Measurements from ENCODE around the gene SARM1.
"Not testable (repeated sequence)": the region's sequence is repeated elsewhere in the genome, so short reads cannot be mapped to it uniquely, and the experiment has no call there.

SARM1 gene

DNA sequence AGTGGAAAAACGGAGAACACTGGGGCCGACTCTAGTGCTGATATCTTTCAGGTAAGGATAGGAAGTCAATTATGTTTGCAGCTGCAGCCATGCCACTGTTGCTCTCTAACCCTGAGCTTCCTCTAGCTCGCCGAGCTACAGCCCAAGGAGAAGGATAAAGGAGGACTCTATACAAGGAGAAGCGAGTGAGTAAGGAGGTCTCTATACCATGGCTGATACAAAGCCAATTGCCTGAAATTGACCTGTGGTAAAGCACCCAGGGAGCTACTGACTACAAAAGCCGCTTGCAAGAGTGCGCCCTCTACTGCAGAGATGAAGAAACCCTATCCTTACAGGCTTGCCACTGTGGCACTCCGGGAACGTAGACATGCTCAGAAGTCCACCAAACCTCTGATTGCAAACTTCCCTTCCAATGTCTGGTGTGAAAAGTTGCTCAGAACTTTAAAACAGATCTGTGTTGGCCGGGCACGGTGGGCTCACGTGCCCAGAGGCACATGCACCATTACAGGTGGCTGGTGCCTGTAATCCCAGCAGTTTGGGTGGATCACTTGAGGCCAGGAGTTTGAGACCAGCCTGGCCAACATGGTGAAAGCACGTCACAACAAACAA, 45.3 kb downstream of the SARM1 start:
- FAIRE-seq, result no peak
- peak; percentile 54 for DNase-seq (ENCODE audit: low spot score)

DNA sequence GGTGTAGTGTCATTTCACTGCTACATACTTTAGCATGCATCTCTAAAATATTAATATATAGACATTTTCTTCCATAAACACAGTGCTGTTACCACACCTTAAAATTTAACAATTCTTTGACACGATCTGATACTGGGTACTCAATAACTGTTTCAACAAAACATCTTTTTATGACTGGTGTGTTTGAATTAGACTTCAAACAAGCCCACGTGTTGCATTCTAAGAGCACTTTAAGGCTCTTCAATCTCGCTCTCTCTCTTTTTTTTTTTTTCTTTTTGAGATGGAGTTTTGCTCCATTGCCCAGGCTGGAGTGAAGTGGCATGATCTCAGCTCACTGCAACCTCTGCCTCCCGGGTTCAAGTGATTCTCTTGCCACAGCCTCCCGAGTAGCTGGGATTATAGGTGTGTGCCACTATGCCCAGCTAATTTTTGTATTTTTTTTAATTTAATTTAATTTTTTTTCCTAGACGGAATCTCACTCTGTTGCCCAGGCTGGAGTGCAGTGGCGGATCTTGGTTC, 50.4 kb downstream of the SARM1 start:
- DNase-seq (ENCODE audit: low spot score) (no peak), FAIRE-seq (no peak)

DNA sequence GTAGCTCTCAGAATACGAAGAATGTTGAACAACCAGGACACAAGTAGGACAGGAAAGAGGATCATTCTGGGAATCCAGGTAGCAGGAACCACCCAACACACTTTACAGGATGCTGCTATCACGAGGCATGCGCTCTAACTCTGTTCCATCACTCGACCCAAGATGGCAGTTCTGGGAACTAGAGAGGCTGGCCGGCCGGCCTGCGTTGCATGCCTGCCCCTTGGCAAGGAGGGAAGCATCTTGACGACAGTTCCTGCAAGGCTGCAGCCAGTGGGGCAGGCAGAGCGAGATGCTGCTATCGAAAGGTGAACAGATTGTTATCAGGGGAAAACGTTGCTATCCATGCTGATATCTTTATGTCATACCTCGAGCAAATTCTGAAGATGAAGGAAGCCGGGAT, 53.7 kb downstream of the SARM1 start:
- DNase-seq (ENCODE audit: low spot score), result no peak
- FAIRE-seq, result no peak

DNA sequence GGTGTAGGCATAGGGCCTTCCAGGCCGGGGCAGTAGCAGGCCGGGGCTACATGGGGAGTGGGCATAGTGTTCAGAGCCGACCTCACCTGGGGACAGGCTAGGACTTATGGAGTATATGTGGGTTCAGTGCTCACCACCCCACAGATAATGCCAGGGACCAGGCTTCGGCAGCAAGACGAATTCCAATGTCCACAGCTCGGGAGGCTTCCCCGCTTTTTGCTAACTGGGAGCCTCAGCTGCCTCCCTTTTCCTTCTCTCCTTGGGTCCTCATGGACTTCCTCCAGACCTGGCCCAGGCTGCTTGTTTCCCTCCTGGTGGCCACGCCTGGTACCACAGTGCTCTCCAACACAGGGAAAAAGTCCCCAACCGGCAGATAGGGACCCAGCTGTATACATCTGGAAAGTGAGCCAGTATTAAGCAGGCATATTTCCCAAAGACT, 54.6 kb downstream of the SARM1 start:
- FAIRE-seq (no peak), DNase-seq (ENCODE audit: low spot score) (no peak)

DNA sequence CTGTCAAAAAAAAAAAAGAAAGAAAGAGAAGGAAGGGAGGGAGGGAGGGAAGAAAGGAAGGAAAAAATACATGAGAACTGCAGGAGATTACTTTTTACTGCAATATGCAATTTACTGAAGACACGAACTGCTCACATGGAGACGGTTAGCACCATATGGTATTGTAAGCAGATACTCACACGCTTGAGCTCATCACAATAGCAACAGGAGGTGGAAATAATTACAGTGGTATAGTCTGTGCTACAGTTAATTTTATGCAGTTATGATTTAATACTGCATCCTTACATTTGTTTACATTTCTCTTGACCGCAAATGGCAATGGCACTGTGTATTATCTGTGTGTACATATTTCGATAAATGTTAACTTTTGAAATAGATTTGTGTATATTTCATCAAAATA, 55.9 kb downstream of the SARM1 start:
- DNase-seq (ENCODE audit: low spot score), result no peak
- no peak for FAIRE-seq

DNA sequence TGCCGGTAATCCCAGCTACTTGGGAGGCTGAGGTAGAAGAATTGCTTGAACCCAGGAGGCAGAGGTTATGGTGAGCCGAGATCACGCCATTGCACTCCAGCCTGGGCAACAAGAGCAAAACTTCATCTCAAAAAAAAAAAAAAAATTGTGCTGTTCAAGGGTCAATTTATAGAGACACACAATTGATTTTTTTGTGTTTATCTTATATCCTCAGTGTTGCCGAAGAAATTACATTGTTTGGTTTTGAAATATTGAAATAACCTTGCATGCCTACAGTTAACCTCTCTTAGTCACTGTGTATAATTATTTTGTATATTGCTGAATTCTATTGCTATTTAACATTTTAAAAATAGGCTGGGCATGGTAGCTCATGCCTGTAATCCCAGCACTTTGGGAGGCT, 56.5 kb downstream of the SARM1 start:
- FAIRE-seq; DNase-seq (ENCODE audit: low spot score): not testable (repeated sequence)

DNA sequence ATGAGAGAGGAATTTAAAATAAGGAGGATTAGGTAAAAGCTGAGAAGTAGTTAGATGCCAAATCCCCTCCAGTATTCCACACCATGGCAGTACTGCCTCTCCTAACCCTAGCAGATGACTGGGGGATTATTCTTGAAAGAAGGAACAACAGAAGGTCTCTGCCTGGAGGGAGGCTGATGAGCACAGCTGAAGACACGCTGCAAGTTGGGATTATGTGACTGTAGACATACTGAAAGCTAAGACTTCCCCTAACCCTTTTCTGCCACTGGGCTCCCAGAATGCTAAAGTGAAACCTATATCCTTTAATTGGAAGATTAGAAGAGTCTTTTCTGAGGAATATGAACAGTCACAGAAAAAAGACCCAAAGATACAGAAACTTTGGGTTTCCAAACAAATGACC, 62.2 kb downstream of the SARM1 start:
- DNase-seq (ENCODE audit: low spot score) (no peak), FAIRE-seq (no peak)

DNA sequence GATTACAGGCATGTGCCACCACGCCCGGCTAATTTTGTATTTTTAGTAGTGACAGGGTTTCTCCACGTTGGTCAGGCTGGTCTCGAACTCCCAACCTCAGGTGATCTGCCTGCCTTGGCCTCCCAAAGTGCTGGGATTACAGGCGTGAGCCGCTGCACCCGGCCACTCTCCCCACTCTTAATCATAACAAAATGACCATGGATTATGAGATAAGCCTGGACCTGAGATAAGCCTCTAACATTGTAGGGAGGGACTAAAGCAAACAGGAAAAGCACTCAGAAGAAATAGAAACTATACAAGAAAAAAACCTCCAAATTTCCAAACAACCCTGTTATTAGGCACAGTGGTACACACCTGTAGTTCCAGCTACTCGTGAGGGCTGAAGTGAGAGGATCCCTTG, 62.8 kb downstream of the SARM1 start:
- not testable (repeated sequence) for FAIRE-seq; DNase-seq (ENCODE audit: low spot score)

DNA sequence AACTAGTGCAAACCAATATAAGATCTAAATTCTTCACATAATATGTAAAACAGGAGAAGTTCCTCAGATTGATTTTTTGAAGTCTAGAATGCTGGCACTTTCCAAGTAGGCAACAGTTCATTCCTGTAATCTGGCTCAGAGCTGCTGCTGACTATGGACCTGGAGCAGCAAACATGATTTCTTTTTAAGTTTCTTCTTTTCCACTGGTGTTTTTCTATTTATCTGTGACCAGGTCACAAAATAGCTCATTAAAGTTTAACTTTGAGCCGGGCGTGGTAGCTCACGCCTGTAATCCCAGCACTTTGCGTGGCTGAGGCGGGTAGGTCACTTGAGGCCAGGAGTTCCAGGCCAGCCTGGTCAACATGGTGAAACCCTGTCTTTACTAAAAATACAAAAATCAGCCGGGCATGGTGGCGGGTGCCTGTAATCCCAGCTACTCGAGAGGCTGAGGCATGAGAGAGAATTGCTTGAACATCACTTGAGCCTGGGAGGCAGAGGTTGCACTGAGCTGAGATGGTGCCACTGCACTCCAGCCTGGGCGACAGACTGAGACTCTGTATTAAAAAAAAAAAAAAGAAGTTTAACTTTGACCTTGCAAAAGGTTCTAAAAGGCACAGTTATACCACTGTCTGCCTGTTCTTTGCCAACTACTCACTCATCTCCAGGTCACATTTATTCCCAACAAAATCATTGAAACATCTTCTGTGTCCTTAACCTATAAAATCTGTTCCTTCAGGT, 72.6 kb downstream of the SARM1 start:
- DNase-seq (ENCODE audit: low spot score) (no peak), FAIRE-seq (no peak)

DNA sequence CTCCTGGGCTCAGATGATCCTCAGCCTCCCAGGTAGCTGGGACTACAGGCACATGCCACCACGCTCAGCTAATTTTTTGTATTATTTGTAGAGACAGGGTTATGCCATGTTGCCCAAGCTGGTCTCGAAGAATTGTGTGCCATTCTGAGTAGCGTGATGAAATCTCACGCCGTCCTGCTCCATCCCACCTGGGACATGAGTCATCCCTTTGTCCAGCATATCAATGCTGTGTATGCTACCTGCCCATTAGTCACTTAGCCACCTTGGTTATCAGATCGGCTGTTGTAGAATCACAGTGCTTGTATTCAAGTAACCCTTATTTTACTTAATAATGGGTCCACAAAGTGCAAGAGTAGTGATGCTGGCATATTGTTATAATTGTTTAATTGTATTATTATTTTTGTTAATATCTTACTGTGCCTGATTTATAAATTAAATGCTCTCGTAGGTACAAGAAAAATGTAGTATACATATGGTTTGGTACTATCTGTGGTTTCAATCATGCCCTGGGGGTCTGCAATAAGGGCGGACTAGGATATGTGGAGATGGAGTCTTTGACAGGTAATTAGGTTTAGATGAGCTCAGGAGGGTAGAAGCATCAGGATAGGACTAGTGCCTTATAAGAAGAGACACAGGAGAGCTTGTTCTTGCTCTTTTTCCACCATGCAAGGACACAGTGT, 75.4 kb downstream of the SARM1 start:
- DNase-seq (ENCODE audit: low spot score), result no peak
- FAIRE-seq, result no peak

DNA sequence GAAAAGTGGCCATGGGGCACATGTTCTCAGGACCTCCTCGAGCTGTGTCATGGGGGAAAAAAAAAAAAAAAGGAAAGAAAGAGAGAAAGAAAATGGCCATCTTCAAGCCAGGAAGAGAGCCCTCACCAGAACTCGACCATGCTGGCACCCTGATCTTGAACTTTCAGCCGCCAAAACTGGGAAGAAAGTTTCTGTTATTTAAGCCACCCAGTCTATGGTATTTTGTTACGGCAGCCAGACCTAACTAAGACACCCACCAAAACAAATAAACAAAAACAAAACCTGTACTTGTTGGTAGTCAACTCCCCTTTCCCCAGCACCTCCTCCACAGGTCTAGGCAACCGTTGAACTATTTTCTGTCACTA, 75.9 kb downstream of the SARM1 start:
- no peak for FAIRE-seq
- DNase-seq (ENCODE audit: low spot score), result no peak

DNA sequence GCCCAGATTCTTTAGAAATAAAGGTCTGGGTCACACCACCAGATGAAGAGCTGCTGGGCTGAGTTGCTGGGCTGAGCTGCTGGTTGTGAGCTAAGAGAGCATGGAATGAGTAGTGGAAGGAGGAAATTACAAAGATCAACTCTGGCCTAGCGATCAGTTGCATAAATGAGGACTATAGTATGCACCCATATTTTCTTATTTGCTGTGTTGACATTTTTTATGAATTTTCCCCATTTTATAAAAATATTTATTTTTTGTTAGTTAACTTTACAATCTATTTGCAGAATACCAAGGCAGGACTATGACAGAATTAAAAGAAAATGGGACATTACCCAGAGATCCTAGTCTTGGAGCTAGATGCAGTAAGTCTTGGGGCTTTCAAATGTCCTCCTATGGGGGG, 78.4 kb downstream of the SARM1 start:
- DNase-seq (ENCODE audit: low spot score) (no peak), FAIRE-seq (no peak)

Measured in RCC 7860 (cell line).